ENCODE measurements around the gene DCXR.
A peak's percentile ranks its signal among the peaks of the same experiment; 100 is the strongest.
"Not testable (repeated sequence)": the region's sequence is repeated elsewhere in the genome, so short reads cannot be mapped to it uniquely, and the experiment has no call there.

DCXR gene

DNA sequence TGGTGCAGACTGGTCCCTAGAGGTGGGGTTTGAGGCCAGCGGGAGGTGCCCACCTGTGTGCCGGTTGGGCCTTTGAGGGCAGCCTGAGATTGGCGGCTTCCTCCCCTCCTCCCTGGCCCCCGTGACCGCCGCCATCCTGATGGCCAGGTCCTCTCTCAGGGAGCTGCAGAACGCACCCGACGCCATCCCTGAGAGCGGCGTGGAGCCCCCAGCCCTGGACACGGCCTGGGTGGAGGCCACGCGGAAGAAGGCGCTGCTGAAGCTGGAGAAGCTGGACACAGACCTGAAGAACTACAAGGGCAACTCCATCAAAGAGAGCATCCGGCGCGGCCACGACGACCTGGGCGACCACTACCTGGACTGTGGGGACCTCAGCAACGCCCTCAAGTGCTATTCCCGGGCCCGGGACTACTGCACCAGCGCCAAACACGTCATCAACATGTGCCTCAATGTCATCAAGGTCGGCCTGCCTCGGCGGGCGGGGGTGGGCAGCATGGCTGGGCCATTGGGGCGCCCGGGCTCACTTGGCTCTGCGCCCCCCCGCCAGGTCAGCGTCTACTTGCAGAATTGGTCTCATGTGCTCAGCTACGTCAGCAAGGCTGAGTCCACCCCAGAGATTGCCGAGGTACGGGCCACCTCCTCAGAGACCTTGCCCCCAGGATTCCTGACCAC lies 17.0 kb upstream of the DCXR start:
- no peak for DNase-seq

DNA sequence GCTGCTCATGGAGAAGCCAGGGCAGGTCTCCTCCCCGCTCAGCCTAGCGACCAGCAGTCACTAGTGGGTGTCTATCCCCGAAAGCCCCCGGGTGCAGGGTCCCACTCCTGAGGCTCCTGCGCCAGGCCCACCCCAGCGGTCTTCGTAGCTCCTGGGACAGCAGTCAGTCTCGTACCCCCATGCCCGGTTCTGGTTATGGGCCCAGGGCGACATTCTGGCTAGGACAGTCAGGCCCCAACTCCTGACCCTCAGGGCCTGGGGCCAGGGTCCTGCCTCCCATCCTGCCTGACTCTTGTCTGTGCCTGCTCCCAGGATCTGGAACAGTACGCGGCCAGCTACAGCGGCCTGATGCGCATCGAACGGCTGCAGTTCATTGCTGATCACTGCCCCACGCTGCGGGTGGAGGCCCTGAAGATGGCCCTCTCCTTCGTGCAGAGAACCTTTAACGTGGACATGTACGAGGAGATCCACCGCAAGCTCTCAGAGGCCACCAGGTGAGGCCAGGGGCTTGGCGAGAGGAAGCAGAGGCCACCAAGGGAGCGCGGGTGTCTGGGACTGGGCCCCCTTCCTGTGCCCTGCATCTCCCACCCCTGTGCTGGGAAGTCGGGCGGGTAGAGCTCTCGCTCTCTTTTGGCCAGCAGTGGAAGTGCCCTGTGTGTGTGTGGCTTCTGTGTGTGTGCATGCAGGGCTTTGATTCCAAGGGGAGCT lies 16.2 kb upstream of the DCXR start:
- no peak for DNase-seq

GRCh38 chr17:82053130-82053529 lies 15.6 kb upstream of the DCXR start:
- DNase-seq, result no peak

- no peak for DNase-seq
Measured at GRCh38 chr17:82052638-82053059, 15.2 kb upstream of the DCXR start.

GRCh38 chr17:82051776-82052637 lies 14.5 kb upstream of the DCXR start, which contains the start of the genes GPS1 and RFNG:
TSS of gene GPS1 (plus strand) at chr17:82051898. CDS start at chr17:82051932, 34 bp downstream.
TSS of gene RFNG (minus strand) at chr17:82051811. CDS start at chr17:82051766, 45 bp downstream.
- DNase-seq, result peak; percentile 88

DNA sequence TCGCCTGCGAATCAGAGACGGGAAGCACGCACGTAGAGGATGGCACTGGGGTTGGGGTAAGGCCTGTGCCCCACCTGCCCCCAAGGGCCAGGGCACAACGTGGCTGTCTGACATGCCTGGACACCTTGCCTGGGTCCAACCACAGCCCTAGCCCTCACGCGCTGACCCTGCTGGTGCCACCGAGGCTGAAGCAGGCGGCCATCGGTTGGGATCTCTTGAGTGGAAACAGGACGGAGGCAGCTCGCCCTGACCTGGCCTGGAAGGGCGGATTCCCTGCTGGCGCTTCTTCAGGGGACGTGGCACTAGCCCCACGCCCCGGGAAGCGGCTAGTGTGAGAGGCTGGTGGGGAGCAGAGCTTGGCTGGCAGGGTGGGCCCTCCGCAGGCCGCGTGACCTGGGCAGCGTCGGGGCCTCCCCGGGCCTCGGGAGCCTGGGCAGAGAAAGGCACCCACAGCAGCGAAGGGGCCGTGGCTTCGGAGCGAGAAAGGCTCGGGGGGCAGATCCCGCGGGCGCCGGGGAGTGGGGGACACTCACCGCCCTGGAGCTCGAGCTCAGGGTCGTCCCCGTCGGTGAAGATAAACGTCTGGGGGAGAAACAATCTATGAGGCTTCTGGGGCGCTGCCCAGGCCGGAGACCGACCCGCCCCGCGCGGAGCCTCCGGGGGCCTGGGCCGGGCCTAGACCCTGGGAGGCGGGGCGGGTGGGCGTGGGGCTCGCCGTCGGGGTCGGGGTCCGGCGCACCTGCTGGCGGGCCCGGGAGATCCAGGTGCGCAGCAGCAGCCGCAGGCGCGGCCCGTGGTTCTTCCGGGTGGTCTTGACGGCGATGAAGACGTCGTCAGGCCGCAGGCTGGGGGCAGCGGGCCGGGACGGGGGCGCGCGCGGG lies 13.5 kb upstream of the DCXR start:
- DNase-seq, result no peak

DNA sequence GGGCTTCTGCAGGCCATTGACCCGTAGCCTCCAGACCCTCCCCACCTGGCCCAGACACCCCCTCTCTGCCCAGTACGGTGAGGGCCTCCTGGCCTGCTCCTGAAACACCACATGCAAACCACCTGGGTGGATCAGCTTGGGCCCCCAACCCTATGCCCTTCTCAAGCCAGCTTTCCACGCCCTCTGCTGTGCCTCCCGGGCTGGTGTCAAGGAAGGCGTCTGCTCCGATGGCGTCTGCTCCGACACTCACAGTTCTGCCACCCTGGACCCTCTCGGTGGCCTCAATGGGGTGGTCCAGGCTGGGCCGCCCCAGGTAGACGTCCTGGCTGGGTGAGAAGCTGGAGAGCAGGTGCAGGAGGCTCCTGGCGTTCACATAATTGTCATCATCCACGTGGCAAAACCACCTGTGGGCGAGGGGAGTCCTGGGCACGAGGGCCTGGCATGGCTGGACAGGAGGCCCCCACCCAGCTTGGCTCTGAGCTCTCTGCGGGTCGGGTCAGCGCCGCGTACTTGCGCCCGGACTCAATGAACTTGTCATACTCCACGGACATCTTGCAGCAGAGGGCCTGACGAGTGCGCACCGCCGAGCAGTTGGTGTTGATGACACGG lies 12.8 kb upstream of the DCXR start:
- no peak for DNase-seq

GRCh38 chr17:82049521-82049971 lies 12.0 kb upstream of the DCXR start:
- DNase-seq, result no peak

GRCh38 chr17:82049106-82049505 lies 11.6 kb upstream of the DCXR start:
- DNase-seq, result no peak

DNA sequence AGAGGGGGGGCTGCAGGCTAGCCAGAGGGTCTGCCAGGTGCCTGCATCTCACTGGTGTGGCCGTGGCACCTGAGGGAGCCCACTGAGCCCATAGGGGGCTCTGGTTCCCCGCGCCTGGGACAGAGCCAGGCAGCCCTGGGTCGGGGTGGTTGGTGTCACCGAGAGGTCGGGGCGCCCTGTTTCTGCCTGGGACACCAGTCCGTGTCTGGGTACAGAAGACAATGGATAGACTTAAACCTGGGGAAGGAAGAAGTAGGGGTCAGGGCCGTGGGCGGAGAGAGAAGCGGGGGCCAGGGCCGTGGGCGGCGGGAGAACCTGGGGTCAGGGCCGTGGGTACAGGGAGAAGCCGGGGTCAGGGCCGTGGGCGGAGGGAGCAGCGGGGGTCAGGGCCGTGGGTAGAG lies 11.1 kb upstream of the DCXR start:
- no peak for DNase-seq

DNA sequence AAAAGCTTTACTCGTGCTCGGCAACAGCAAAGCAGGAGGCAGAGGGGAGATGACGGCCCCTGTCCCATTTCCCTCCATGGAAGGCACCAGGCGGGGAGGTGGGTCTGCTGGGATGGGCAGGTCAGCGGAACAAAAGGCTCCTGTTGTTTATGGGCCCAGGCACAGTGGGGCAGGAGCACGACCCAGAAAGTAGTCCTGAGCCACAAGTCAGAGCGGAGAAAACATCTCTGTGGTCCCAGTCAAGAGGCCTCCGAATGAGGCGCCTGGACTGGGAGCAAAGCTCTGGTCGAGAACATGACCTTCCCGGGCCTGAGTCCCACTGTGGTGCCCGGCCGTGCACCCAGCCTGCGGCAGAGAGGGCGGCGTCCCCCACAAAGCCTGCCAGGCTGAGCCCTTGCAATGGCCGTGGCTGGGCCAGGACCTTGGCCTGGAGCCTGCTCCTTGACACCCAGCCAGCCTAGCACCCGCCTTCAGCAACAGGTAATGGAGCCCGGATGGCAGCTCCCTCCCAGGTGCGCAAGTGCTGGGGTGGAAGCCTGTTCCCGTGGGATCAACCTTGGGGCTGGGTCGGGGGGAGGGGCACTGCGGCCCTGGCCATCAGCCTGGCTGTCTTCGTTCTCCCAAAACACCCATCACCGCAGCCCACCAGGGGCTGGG lies 10.5 kb upstream of the DCXR start:
- DNase-seq, result no peak

DNA sequence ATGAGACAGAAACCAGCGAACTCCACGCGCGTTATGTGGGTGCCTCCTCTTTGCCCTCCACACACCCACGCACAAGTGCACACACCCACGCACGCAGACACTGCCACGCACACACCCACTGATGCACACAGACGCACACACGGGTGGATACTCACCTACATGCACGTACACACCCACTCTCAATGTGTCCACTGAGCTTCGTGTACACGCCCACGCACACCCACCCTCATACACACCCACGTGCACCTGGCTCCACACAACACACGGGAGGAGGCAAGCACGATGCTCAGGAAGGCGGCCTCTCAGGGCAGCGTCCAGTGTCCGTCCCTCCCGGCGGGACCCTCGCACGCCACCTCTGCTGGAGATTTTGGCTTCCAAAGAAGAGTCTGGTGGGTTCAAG lies 9.9 kb upstream of the DCXR start:
- no peak for DNase-seq

DNA sequence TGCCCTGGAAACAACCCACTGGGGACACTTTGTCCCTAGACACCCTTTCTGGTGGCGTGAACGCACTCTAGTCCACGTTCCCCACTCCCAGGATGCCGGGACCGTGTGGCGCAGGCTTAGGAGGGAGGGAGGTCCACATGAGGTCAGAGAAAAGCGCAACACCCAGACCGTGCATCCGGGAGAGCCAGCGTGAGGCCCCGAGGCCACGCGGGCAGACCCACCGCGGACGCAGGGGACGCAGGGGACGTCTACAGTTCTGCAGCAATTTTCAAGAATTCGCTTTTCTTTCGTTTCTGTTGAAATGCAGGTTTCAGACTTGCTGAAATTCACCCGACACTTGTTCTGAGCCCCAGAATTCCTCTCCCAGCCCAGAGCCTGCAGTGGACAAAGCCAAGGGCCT lies 9.4 kb upstream of the DCXR start:
- no peak for DNase-seq

GRCh38 chr17:82045936-82046484 lies 8.5 kb upstream of the DCXR start:
- DNase-seq, result no peak

GRCh38 chr17:82043507-82043906 lies 6.0 kb upstream of the DCXR start:
- no peak for DNase-seq

- no peak for DNase-seq
Measured at GRCh38 chr17:82042649-82043048, 5.2 kb upstream of the DCXR start.

GRCh38 chr17:82041144-82041814 lies 3.8 kb upstream of the DCXR start:
- DNase-seq, result no peak

- DNase-seq, result no peak
Measured at GRCh38 chr17:82039695-82040299, 2.3 kb upstream of the DCXR start.

DNA sequence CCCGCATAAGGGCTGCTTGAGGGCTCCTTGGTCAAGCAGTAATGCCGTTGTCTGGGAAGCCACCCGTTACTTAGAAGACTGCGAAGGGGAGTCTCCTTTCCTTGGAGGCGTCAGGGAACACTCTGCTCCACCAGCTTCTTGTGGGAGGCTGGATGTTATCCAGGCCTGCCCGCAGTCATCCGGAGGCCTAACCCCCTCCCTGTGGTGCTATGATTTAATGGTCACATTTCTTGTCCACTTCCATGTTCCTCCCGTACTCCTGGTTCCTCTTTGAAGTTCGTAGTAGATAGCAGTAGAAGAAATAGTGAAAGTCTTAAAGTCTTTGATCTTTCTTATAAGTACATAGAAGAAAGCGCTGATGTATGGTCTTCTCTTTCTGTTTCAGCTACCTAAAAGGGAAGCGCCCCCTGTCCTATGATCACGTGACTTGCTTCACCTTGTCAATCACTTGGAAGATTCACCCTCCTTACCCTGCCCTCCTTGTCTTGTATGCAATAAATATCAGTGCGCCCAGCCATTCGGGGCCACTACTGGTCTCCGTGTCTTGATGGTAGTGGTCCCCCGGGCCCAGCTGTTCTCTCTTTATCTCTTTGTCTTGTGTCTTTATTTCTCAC lies 1.4 kb upstream of the DCXR start:
- DNase-seq, result not testable (repeated sequence)

DNA sequence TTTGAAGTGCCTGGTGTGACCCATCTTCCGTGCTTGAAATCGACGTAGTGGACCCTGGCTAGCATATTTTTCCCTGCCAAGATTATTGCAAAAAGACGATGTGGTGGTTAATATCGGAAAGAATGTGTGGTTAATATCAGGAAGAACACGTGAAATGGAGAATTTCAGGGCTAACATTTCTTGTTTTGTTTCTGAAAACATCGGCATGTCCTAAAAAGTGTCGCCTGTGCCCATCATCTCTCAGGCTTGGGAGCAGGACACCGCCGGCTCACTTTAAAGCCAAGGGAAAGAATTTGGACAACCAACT lies 345 bp upstream of the DCXR start:
- DNase-seq, result no peak
